DOHH2 (cell line): Measurements from ENCODE around the gene ZBTB25.

Experiments
- H3F3A ChIP-seq: fragments of 200-600 bp; sonication (generic), shearing (Covaris generic); 2 replicates; pipeline ENCODE4 v1.6.0; 2016; ENCODE audit warnings: antibody characterized with exemption, mild to moderate bottlenecking; ENCODE audit not compliant: control insufficient read depth, insufficient read depth
- H3K27ac ChIP-seq: fragments of 200-600 bp; sonication (generic); 2 replicates; pipeline ENCODE4 v1.5.1; 2014; ENCODE audit warnings: low read depth, mild to moderate bottlenecking, low read length, moderate library complexity
- H3K27me3 ChIP-seq: fragments of 200-600 bp; sonication (generic); 2 replicates; pipeline ENCODE4 v1.6.1; 2014; ENCODE audit warnings: mild to moderate bottlenecking, low read length, mixed read lengths; ENCODE audit not compliant: control insufficient read depth
- H3K36me3 ChIP-seq: fragments of 200-600 bp; sonication (generic); 2 replicates; pipeline ENCODE4 v1.6.1; 2014; ENCODE audit warnings: mild to moderate bottlenecking, low read length, moderate library complexity, mixed read lengths; ENCODE audit not compliant: control insufficient read depth
- H3K4me1 ChIP-seq: fragments of 200-600 bp; sonication (generic); 2 replicates; pipeline ENCODE4 v1.6.1; 2014; ENCODE audit warnings: mild to moderate bottlenecking, low read length, mixed read lengths; ENCODE audit not compliant: control insufficient read depth
- H3K4me2 ChIP-seq: fragments of 200-600 bp; sonication (generic); 2 replicates; pipeline ENCODE4 v1.6.0; 2014; ENCODE audit warnings: mild to moderate bottlenecking, low read length, moderate library complexity
- H3K4me3 ChIP-seq: fragments of 200-600 bp; sonication (generic); 2 replicates; pipeline ENCODE4 v1.5.1; 2014; ENCODE audit warnings: mild to moderate bottlenecking, low read length, mixed read lengths
- H3K79me2 ChIP-seq: fragments of 200-600 bp; sonication (generic); 2 replicates; pipeline ENCODE4 v1.6.1; 2014; ENCODE audit warnings: mild to moderate bottlenecking, low read length, mixed read lengths; ENCODE audit not compliant: control insufficient read depth
- H3K9me2 ChIP-seq: fragments of 200-600 bp; sonication (generic); replicated peaks from 2 replicates; pipeline ENCODE4 v1.6.1; 2014; ENCODE audit warnings: mild to moderate bottlenecking, low read length, mixed read lengths; ENCODE audit not compliant: control insufficient read depth
- H3K9me3 ChIP-seq: fragments of 200-600 bp; sonication (generic); 2 replicates; pipeline ENCODE4 v1.6.1; 2014; ENCODE audit warnings: antibody characterized with exemption, low read length, mixed read lengths; ENCODE audit not compliant: control insufficient read depth, insufficient read depth
- H4K20me1 ChIP-seq: fragments of 200-600 bp; sonication (generic); 2 replicates; pipeline ENCODE4 v1.6.0; 2014; ENCODE audit warnings: low read depth, mild to moderate bottlenecking, antibody characterized with exemption, low read length, moderate library complexity; ENCODE audit not compliant: control insufficient read depth, insufficient read depth
- EZH2phosphoT487 ChIP-seq: fragments of 200-600 bp; sonication (generic); IDR thresholded peaks from 2 replicates; pipeline ENCODE4 v1.6.1; 2017; ENCODE audit warnings: borderline replicate concordance, mild to moderate bottlenecking, antibody characterized with exemption, low read length, moderate library complexity, mixed read lengths
- TF ChIP-seq, protein P1 (sequence below): fragments of 200-600 bp; sonication (generic); IDR thresholded peaks from one replicate; pipeline ENCODE4 v1.5.1; 2014; ENCODE audit warnings: antibody characterized with exemption, mild to moderate bottlenecking, low read depth, low read length; ENCODE audit not compliant: poor library complexity, severe bottlenecking

Gene ZBTB25

DNA sequence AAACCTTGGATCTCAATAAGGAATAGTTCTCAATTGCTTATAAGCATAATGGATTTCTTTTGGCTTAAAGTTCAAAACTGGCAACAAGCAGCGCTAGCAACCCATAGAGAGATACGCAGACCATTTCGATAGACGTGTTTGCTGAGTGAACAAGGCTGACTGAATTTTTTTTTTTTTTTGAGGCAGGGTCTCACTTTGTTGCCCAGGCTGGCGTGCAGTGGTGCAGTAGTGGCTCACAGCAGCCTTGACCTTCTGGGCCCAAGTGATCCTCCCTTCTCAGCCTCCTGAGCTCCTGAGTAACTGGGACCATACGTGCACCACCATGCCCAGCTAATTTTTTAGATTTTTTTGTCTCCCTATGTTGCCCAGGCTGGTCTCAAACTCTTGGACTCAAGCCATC is 39.8 kb downstream of the ZBTB25 start:
- H3K4me2 ChIP-seq, result peak overlapping the region; percentile 76
- H3K4me3 ChIP-seq, result peak overlapping the region; percentile 69; the same call in 1 of the 2 replicates
- H4K20me1 ChIP-seq, result peaks cover 4% of the 10 kb centered on the region; the same call in 1 of the 2 replicates
- H3K79me2 ChIP-seq, result no peaks in the 10 kb centered on the region
- peaks cover 52% of the 10 kb centered on the region for H3K4me1 ChIP-seq
- peaks cover 30% of the 10 kb centered on the region for H3F3A ChIP-seq
- TF ChIP-seq, protein P1, sequence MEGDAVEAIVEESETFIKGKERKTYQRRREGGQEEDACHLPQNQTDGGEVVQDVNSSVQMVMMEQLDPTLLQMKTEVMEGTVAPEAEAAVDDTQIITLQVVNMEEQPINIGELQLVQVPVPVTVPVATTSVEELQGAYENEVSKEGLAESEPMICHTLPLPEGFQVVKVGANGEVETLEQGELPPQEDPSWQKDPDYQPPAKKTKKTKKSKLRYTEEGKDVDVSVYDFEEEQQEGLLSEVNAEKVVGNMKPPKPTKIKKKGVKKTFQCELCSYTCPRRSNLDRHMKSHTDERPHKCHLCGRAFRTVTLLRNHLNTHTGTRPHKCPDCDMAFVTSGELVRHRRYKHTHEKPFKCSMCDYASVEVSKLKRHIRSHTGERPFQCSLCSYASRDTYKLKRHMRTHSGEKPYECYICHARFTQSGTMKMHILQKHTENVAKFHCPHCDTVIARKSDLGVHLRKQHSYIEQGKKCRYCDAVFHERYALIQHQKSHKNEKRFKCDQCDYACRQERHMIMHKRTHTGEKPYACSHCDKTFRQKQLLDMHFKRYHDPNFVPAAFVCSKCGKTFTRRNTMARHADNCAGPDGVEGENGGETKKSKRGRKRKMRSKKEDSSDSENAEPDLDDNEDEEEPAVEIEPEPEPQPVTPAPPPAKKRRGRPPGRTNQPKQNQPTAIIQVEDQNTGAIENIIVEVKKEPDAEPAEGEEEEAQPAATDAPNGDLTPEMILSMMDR, result no peak
- TF ChIP-seq EZH2phosphoT487, result no peak
- peaks cover 26% of the 10 kb centered on the region for H3K36me3 ChIP-seq
- H3K9me3 ChIP-seq, result no peaks in the 10 kb centered on the region
- H3K27me3 ChIP-seq, result peaks cover 18% of the 10 kb centered on the region
- no peak overlapping the region for H3K27ac ChIP-seq
- H3K9me2 ChIP-seq, result no peaks in the 10 kb centered on the region

DNA sequence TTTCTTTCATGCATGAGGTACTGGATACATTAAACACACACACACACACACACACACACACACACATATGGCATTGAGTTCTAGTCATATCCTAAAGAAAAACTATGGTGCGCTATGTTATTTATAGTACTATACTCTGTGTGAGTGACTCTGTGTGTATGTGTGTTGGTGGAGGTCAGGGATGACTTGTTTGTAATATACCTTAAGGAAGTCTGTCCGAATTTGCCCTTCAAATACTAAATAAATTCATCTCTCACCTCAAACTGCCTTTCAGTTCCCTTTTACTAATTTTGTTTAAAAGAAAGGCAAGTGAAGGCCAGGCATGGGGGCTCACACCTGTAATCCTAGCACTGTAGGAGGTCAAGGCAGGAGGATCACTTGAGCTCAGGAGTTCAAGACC is 40.4 kb downstream of the ZBTB25 start:
- no peak overlapping the region for H3K27ac ChIP-seq

DNA sequence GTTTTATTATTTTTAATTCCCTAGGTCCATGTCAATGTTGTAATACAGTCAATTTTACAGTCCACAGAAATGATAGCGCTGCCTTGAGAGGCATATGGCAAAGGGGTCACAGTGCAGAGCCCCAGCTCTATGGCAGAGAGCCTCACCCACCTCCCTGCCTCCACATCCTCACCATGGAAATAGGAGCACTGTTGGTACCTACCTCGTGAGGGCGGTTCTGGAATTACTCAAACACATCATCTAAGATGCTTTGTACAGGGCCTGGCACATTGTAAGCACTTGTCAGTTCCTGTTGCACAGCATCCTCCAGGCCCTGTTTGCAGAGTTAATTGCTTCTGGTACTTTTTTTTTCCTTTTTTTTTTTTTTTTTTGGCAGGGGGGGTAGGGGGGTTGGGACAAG is 42.4 kb downstream of the ZBTB25 start:
- Histone ChIP-seq H3F3A (peaks cover 22% of the 10 kb centered on the region), H3K4me1 (peaks cover 41% of the 10 kb centered on the region), H3K27ac (no peak overlapping the region), H4K20me1 (no peaks in the 10 kb centered on the region; the same call in 1 of the 2 replicates), H3K9me3 (no peaks in the 10 kb centered on the region), H3K4me2 (no peak overlapping the region), H3K79me2 (no peaks in the 10 kb centered on the region), H3K27me3 (peaks cover 9% of the 10 kb centered on the region), H3K4me3 (no peak overlapping the region), H3K9me2 (no peaks in the 10 kb centered on the region), H3K36me3 (peaks cover 49% of the 10 kb centered on the region)
- TF ChIP-seq, protein P1, result no peak
- TF ChIP-seq EZH2phosphoT487, result no peak

More for the DNA sequence above, 40.4 kb downstream of the ZBTB25 start:
- H3K27me3 ChIP-seq, result peaks cover 18% of the 10 kb centered on the region
- no peaks in the 10 kb centered on the region for H3K9me2 ChIP-seq
- H3K36me3 ChIP-seq, result peaks cover 33% of the 10 kb centered on the region
- H3F3A ChIP-seq, result peaks cover 30% of the 10 kb centered on the region
- no peaks in the 10 kb centered on the region for H3K79me2 ChIP-seq
- no peaks in the 10 kb centered on the region for H3K9me3 ChIP-seq
- TF ChIP-seq EZH2phosphoT487, result no peak
- TF ChIP-seq, protein P1, result no peak
- H3K4me1 ChIP-seq, result peaks cover 46% of the 10 kb centered on the region
- no peak overlapping the region for H3K4me3 ChIP-seq
- peaks cover 4% of the 10 kb centered on the region; the same call in 1 of the 2 replicates for H4K20me1 ChIP-seq
- peak overlapping the region; percentile 76 for H3K4me2 ChIP-seq
